GM18870 (cell line): ENCODE results near the gene PRSS27.
"Not testable (repeated sequence)": the region's sequence is repeated elsewhere in the genome, so short reads cannot be mapped to it uniquely, and the experiment has no call there.

ENCODE experiments used
- ATAC-seq: cut with Tn5 transposase; IDR thresholded peaks from one replicate; pipeline ENCODE4 v1.9.1; 2021; ENCODE audit warnings: moderate library complexity; ENCODE audit not compliant: unreplicated experiment

Gene PRSS27

GRCh38 chr16:2698965-2699750 is 20.9 kb downstream of the PRSS27 start:
- ATAC-seq: no peak

GRCh38 chr16:2698103-2698870 is 21.7 kb downstream of the PRSS27 start:
- no peak for ATAC-seq

GRCh38 chr16:2697401-2697948 is 22.5 kb downstream of the PRSS27 start:
- no peak for ATAC-seq

GRCh38 chr16:2696601-2697250 is 23.3 kb downstream of the PRSS27 start:
- not testable (repeated sequence) for ATAC-seq

GRCh38 chr16:2692948-2693651 is 26.9 kb downstream of the PRSS27 start:
- ATAC-seq: no peak

- no peak for ATAC-seq
Observed at GRCh38 chr16:2692251-2692947, 27.6 kb downstream of the PRSS27 start.

- no peak for ATAC-seq
Observed at GRCh38 chr16:2691491-2692248, 28.4 kb downstream of the PRSS27 start.

- ATAC-seq: no peak
Observed at GRCh38 chr16:2690852-2691251, 29.2 kb downstream of the PRSS27 start.

- ATAC-seq: no peak
Observed at GRCh38 chr16:2689968-2690801, 29.8 kb downstream of the PRSS27 start.

- ATAC-seq: not testable (repeated sequence)
Observed at GRCh38 chr16:2689422-2689821, 30.6 kb downstream of the PRSS27 start.

GRCh38 chr16:2687531-2688308 is 32.3 kb downstream of the PRSS27 start:
- no peak for ATAC-seq

GRCh38 chr16:2686912-2687507 is 33.0 kb downstream of the PRSS27 start:
- no peak for ATAC-seq

- not testable (repeated sequence) for ATAC-seq
Observed at GRCh38 chr16:2686075-2686474, 33.9 kb downstream of the PRSS27 start.

GRCh38 chr16:2683041-2683440 is 37.0 kb downstream of the PRSS27 start:
- not testable (repeated sequence) for ATAC-seq

- ATAC-seq: no peak
Observed at GRCh38 chr16:2682209-2683021, 37.6 kb downstream of the PRSS27 start, which contains the start of gene KCTD5. KCTD5 (plus strand) TSS chr16:2682523; CDS start chr16:2682549, 26 bp downstream.

- not testable (repeated sequence) for ATAC-seq
Observed at GRCh38 chr16:2680360-2680759, 39.7 kb downstream of the PRSS27 start.
